HG02970 (cell line): ENCODE measurements around the gene GIMD1.

Experiments used
- ATAC-seq: cut with Tn5 transposase; IDR thresholded peaks from one replicate; pipeline ENCODE4 v1.9.1; 2021; ENCODE audit warnings: mild to moderate bottlenecking, moderate library complexity, moderate number of reproducible peaks; ENCODE audit not compliant: unreplicated experiment, low FRiP score

GIMD1 gene

DNA sequence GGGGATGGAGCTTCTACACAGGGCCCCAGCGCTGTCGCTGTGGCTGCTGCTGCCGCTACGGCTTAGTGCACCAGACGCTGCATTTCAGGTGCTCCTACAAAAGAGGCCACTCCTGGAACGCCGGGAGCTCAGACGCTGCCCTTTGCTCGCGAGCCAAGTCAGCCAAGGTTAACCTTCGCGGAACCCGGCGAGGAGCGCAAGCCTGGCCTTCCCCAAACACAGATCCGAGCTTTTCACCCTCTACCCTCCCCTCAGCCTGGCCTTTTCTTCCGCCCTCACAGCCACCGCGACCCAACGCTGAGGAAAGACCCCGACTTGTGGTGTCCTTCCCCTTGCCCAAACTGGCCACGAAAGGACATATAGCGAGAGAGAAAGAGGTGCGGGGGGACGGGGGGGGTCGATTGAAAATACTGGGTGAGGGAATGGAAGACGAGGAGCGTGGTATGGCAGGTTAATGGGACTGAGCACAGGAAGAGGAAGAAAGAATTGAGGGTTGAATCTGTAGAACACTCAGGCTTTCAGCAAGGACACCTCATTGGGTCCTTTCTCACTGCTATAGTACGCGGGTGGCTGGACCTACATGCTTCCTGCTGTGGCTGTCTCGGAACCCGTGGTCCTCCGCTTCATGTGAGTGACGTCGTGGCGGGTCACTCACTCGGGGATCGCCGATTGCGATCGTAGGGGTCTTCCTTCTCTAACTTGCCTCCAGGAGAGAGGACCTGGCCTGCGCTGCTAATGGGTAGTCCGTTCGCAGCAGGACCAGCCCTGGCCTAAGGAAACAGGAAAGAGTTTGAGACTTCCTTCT, 52.4 kb downstream of the GIMD1 start, which contains the start of the genes AIMP1 and TBCK:
TSS of gene AIMP1 (plus strand) at position 583 of the 805 bp plus-strand sequence. CDS start 8,460 bp downstream, outside the sequence.
TSS of gene TBCK (minus strand) at position 242 of the 805 bp plus-strand sequence. CDS start 7,249 bp downstream, outside the sequence.
- peak; percentile 92 for ATAC-seq

DNA sequence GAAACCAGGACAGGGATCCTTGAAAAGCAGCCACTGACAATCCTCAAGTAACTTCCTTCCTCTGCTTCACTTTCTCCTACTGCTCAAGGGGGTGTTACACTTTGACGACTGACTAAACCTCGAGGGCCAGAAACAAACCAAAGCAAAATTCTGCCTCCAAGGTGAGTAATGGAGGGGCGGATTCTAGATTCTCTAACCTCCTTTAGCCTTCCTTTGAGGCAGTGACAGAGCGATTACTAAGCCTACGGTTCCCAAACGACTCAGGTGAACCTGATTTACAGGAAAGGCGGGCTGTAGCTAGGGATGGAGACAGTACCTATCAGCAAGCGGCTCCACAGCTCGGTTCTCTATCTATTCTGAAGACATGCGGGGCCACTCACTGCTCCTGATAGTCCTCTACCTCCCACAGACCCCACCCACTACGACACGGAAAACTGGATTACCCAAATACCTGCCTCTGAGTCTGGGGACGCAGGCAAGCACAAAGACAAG, 53.1 kb downstream of the GIMD1 start:
- ATAC-seq: peak; percentile 10

- no peak for ATAC-seq
Measured at GRCh38 chr4:106314960-106315359, 53.6 kb downstream of the GIMD1 start.

GRCh38 chr4:106312997-106313522, 55.5 kb downstream of the GIMD1 start:
- ATAC-seq: no peak

- no peak for ATAC-seq
Measured at GRCh38 chr4:106312377-106312776, 56.2 kb downstream of the GIMD1 start.
